NCI-H146 (cell line): ENCODE measurements around the gene ASPHD2.
"Not testable (repeated sequence)": the region's sequence is repeated elsewhere in the genome, so short reads cannot be mapped to it uniquely, and the experiment has no call there.

Source experiments
- DNase-seq: peaks from one replicate; lab custom pipeline; 2025; lab: John Stamatoyannopoulos, UW

ASPHD2 gene

GRCh38 chr22:26416670-26417276 is 12.3 kb upstream of the ASPHD2 start:
- DNase-seq = no peak

GRCh38 chr22:26417406-26417805 is 11.7 kb upstream of the ASPHD2 start:
- no peak for DNase-seq

- no peak for DNase-seq
Observed at GRCh38 chr22:26418620-26419019, 10.4 kb upstream of the ASPHD2 start.

GRCh38 chr22:26426924-26427323 is 2.1 kb upstream of the ASPHD2 start:
- DNase-seq = no peak

- DNase-seq = no peak
Observed at GRCh38 chr22:26429458-26430286, 612 bp downstream of the ASPHD2 start.

- no peak for DNase-seq
Observed at GRCh38 chr22:26430600-26430999, 1.5 kb downstream of the ASPHD2 start.

GRCh38 chr22:26431261-26431995 is 2.4 kb downstream of the ASPHD2 start:
- no peak for DNase-seq

- DNase-seq = no peak
Observed at GRCh38 chr22:26432619-26433311, 3.7 kb downstream of the ASPHD2 start.

GRCh38 chr22:26433805-26434204 is 4.7 kb downstream of the ASPHD2 start:
- DNase-seq = no peak

GRCh38 chr22:26435327-26436093 is 6.5 kb downstream of the ASPHD2 start:
- DNase-seq = no peak

- DNase-seq = no peak
Observed at GRCh38 chr22:26436903-26437515, 7.9 kb downstream of the ASPHD2 start.

GRCh38 chr22:26437694-26438392 is 8.8 kb downstream of the ASPHD2 start:
- no peak for DNase-seq

GRCh38 chr22:26438776-26439175 is 9.7 kb downstream of the ASPHD2 start:
- DNase-seq = not testable (repeated sequence)

- DNase-seq = no peak
Observed at GRCh38 chr22:26439559-26439958, 10.5 kb downstream of the ASPHD2 start.

- no peak for DNase-seq
Observed at GRCh38 chr22:26442086-26442756, 13.2 kb downstream of the ASPHD2 start.

- no peak for DNase-seq
Observed at GRCh38 chr22:26443901-26444690, 15.0 kb downstream of the ASPHD2 start.

GRCh38 chr22:26444777-26445176 is 15.7 kb downstream of the ASPHD2 start:
- DNase-seq = no peak

- no peak for DNase-seq
Observed at GRCh38 chr22:26445577-26446275, 16.7 kb downstream of the ASPHD2 start.
